Measurements from ENCODE around the gene HAP1.
A peak's percentile ranks its signal among the peaks of the same experiment; 100 is the strongest.
"Not testable (repeated sequence)": the region's sequence is repeated elsewhere in the genome, so short reads cannot be mapped to it uniquely, and the experiment has no call there.

The HAP1 gene

DNA sequence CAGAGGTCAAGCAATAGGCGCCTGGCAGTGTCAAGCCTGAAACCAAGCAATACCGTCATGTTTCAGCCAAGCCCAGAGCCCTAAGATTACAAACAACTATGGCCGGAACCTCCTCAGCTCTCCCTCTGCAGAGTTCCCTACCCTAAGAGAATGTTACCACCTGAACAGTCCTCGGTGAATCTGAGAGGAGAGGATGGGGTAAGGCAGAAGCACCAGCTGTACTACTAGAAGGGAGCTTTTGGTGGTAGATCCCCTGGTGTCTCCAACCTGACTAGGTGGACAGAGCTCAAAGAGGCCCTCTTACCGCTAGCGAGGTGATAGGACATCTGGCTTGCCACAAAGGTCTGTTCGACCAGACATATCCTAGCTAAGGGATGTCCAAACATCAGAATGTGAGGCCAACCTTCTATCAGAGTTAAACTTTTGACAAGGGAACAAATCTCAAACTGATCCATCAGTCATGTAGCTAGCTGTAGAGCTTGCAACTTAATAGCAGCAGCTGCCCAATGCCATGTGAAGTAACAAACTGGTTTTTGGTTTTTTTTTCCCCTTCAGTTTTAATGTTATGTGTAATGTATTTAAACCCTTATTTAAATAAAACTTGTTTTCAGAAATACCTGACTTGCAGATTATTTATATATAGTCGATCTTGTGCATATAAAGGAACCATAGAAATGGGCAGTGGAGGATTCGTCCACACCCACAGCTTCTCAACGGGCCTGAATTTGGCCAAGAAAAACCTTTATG is 43.2 kb downstream of the HAP1 start:
- no peak for DNase-seq (ENCODE audit: low read depth, low spot score)

DNA sequence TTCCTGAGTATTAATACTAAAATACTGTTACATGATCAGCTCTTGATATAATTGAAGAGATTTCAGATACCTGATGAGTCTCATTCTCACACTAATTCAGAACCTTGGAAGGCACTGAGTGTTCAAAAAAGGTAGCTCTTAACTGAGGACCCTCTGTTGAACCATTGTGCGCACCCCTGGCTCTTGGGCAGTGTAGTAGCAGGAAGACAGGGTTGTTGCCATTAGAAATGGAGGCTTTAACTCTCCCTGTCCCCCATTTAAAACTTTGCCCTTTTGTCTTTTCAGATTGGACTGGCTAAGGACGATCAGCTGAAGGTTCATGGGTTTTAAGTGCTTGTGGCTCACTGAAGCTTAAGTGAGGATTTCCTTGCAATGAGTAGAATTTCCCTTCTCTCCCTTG is 43.9 kb downstream of the HAP1 start:
- DNase-seq (ENCODE audit: low read depth, low spot score), result no peak

DNA sequence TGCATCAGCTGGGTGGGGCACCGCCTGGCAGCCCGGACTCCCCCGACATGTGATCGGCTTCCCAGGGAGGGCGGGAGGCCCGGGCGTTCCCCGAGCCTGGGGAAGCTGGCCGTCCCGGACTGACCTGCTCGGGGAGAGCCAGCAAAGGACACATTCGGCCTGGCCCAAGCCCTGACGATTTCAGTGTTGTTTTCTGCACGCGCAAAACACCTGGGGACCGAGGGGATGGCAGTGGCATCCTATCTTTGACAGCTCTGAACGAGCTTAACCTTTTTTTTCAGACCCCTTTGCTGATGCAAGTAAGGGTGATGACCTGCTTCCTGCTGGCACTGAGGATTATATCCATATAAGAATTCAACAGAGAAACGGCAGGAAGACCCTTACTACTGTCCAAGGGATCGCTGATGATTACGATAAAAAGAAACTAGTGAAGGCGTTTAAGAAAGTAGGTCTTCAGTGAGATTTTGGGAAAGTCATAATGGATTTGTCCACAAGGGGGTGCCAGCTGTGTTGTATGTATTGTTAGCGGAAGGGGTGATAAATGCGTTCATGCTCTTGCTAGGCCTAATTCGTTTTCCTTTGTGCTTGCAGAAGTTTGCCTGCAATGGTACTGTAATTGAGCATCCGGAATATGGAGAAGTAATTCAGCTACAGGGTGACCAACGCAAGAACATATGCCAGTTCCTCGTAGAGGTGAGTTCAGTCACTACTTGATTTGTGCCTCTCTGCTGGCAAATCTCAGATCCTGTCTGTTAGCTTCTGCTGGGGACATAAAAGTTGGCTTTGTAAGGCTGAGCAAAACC is 44.7 kb downstream of the HAP1 start:
- peak; percentile 69 for DNase-seq (ENCODE audit: low read depth, low spot score)

DNA sequence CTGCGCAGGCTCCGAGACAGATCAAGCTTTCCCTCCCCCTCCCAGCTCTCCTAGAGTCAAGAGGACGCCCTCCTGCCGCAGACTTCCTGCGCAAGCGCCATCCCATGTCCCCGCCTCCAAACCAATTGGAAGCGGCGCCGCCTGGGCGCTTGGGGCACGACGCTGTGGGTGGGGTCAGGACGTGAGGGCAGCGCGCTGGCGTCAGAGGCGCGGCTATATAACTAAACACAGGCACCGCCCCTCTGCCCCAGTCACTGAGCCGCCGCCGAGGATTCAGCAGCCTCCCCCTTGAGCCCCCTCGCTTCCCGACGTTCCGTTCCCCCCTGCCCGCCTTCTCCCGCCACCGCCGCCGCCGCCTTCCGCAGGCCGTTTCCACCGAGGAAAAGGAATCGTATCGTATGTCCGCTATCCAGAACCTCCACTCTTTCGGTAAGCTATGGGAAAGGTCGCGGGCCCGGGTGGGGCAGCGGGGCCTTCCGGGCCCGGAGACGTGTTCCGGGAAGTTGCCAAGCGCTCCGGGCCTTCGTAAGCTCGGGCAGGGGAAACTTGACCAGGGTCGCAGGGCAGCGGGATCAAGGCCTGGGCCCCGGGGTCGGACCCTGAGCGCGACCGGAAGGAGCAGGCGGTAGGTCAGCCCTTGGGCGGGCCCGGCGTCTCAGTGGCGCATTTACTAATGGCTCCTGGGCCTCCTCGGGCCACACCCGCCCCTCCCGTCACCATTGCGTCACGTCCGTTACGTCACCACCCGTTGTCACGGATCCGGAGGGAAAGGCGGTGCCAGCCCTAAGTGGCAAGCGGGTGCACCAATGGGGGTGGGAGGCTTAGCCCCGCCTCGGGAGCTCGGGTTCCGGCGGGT is 45.6 kb downstream of the HAP1 start, which contains the start of gene EIF1:
TSS of gene EIF1 (plus strand) at position 245 of the 856 bp plus-strand sequence. CDS start at position 399, 154 bp downstream.
- DNase-seq (ENCODE audit: low read depth, low spot score), result peak; percentile 100

DNA sequence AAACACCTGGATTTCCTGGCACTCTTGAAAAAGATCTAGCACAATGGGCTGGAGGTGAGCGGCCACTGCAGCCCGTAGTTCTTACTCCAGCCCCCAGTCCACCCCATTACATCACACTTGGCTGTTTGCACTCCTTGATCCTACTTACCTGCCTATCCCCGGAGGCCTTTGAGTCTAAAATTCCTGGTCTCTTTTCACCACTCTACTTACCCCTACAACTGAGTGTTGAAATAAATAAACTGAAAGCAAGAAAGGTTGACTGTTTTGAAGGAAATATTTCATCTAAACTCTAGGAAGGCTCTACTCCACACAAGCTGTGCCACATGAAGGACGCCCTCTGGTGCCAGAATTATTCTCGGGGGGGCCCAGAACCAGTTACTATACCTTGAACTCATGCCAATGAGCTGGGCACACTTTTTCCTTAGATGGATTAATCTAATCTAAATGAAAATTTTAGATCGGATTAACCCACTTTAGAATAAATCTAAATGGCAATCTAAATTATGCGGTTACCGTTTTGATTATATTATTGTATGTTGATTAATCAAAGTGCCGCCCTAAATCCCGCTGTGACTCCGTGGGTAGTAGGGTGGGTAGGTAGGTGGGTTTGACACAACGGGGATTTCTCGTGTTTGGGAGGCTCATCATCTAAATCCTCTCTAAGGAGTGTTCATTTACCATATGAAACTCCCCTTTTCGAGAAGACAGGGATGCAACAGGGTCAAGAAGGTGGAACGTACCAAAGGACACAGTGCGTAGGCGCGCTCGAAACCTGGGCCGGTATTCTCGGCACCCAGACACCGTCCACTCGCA is 46.4 kb downstream of the HAP1 start:
- no peak for DNase-seq (ENCODE audit: low read depth, low spot score)

DNA sequence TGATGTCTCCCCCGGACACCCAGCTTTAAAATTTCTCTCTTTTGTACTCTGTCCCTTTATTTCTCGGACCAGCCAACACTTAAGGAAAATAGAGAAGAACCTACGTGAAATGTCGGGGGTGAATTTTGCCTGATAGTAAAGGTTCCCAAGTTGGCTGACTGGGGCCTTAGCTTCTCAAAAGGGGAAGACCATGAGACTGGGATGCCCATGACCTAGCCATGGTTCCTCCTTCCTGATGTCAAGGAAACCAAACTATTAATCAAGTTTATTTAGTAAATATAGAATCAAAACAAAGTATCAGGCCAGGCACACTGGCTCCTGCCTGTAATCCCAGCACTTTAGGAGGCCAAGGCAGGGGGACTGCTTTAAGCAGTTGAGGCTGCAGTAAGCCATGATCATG is 48.2 kb downstream of the HAP1 start:
- DNase-seq (ENCODE audit: low read depth, low spot score), result no peak

DNA sequence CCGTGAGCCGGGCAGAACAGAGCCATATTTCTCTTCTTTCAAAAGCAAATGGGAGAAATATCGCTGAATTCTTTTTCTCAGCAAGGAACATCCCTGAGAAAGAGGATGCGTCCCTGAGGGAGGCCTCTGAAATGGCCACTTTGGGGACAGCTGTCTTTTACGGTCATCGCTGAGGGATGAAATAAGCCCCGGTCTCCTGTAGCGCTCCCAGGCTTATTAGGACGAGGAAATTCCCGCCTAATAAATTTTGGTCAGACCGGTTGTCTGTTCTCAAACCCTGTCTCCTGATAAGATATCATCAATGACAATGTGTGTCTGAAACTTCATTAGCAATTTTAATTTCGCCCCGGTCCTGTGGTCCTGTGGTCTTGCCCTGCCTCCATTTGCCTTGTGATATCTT is 48.7 kb downstream of the HAP1 start:
- not testable (repeated sequence) for DNase-seq (ENCODE audit: low read depth, low spot score)

DNA sequence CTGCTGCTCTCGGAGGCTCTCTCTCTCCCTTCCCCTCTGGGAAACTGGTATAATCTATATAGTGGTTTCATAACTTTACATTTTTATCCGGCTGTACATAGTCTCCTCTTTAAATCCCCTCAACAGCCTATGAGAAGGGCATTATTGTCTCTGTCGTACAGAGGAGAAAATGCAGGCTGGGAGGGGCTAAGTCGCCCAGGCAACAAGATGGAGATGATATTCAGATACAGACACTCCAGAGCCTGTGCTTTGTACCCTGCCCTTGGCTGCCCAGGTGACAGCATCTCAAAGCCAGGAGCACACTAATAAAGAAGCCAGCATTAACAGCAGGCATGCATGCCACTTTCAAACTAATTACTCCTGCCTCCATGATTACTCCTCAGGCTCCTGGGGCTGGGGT is 50.4 kb downstream of the HAP1 start:
- DNase-seq (ENCODE audit: low read depth, low spot score), result no peak

DNA sequence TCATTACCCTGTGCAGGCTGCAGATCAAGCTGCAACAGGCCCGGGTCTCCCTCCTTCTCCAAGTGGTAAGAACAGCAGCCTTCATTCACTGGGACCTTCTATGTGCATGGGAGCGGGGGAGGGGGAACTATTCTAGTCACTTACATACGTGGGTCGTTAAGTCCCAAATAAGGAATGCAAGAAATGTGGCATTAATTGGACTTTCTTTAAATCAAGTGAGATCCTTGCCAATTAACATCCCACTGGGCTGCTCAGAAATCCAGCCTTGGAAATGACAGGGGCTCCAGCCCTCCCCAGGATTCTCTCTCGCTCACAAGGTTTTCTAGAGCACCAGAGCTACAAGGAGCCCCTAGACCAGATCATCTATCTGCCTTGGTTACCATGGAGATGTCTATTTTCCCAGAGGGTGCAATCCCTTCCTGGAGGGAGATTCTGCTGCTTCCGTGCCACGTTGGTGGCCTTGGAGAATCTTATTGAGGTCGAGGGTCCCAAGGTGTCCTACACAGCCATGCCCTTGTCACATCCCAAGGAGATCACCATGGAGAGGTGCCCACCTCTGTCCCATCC is 50.9 kb downstream of the HAP1 start:
- no peak for DNase-seq (ENCODE audit: low read depth, low spot score)

DNA sequence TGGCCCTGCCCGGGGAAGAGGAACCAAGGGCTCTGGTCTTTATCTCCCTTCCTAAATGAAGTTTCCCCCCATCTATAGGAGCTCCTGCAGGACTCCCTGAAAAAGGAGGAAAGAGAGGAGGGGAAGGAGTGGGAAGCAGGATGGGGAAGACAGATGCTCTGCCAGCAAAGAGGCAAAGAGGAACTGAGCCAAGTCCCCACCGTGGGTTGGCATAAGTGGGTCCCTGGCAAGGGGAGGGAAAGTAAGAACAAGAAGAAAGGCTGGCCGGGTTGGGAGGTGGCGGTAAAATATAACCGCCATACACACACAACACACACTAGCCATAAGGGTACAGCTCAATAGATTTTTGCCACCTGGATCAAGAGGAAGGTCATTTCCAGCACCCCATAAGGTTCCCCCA is 51.8 kb downstream of the HAP1 start:
- no peak for DNase-seq (ENCODE audit: low read depth, low spot score)

DNA sequence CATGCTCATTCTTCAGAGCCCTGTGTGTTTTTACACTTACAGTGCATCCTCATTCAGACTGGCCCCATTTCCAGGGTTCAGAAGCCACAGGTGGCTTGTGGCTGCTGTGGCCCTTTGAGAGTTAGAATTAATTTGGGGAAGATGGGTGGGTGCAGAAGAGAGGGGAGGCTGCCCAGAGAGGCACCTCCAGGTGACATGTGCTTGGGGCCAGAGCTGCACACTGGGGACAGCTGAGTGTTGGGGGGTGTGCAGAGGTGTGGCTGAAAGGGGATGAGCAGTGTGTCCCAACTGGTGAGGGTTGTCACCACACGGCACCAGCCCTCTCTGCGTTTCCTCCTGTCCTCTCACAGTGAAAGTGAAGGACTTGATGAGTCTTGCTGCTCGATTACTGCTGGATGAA is 52.7 kb downstream of the HAP1 start:
- DNase-seq (ENCODE audit: low read depth, low spot score), result no peak

DNA sequence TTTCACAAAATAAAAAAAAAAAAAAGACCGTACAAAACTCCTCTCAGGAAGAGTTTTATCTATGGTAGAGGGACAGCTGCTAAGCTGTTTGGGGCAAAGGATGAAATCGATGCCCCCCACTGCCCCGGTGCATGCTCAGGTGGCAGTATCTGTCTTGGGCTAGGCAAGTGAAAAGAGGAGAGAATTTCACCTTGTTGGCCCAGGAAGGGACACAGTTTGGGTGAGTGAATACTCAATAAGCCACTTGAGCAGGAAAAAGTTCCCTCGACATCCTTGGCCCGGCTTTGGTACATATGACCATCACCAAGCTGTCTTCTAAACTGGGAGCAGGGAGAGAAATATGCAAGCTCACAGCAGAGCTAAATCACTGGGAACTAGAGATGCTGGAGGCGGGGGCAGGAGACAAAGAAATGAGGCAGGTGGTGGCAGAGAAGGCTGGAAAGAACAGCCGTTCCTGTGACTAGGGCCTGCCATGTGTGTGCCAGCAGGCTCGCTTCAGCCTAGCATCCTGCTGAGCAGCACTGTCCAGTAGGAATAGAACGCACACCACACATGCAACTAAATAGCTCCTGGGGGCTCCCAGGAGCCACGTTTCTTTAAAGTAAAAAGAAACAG is 53.9 kb downstream of the HAP1 start:
- DNase-seq (ENCODE audit: low read depth, low spot score), result no peak

DNA sequence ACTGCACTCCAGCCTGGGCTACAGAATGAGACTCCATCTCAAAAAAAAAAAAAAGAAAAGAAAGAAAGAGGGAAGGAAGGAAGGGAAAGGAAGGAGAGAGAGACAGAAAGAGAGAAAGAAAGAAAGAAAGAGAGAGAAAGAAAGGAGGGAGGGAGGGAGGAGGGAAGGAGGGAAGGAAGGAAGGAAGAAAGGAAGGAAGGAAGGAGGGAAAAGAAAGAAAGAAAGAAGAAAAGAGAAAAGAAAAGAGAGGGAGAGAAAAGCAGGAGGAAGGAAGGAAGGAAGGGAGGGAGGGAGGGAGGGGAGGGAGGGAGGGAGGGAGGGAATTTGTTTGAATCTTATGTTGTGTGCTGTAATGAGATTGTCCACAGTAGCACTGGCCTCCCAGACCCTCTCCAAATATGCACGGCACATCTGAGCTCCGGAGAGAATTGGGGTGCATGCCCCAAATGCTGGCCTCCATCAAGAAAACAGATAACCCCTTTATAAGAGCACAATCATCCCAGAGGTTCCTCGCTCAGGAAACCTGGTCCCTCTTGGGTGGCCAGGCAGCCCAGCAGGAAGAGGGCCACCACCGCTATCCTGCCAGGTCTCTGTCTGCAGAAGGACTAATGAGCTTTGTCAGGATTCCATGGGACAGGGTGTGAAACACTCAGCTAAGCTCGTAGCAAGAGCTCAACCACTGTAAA is 54.6 kb downstream of the HAP1 start:
- DNase-seq (ENCODE audit: low read depth, low spot score), result no peak

DNA sequence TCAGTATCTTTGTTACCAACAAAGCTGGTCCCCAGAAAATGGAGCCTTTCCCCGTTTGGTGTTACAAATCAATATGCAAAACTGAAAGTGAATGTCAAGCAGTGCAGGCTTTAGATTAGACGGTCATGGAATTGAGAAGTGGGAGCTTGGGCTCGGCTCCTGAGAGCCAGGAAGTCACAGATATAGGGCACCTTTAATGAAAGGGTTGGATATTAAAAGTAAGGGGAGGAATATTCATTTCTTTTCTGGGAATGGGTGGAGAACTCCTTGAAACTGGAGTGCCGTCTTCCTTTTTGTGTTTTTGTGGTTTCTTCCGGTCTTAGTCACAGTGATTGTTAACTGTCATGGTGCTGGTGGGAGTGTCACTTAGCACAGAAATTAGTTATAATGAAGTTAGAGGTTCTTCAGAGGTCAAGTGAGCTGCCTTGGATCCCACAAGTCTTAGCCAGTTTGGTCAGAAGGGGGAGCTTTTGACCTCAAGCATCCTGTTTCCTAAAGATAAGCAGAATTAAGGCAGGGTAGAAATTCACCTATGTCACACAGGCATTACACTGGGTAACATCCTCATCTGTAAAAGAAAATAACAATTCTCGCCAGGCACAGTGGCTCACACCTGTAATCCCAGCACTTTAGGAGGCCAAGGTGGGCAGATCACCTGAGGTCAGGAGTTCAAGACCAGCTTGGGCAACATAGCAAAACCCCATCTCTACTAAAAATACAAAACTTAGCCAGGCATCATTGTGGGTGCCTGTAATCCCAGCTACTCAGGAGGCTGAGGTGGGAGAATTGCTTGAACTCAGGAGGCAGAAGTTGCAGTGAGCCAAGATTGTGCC is 55.3 kb downstream of the HAP1 start:
- no peak for DNase-seq (ENCODE audit: low read depth, low spot score)

DNA sequence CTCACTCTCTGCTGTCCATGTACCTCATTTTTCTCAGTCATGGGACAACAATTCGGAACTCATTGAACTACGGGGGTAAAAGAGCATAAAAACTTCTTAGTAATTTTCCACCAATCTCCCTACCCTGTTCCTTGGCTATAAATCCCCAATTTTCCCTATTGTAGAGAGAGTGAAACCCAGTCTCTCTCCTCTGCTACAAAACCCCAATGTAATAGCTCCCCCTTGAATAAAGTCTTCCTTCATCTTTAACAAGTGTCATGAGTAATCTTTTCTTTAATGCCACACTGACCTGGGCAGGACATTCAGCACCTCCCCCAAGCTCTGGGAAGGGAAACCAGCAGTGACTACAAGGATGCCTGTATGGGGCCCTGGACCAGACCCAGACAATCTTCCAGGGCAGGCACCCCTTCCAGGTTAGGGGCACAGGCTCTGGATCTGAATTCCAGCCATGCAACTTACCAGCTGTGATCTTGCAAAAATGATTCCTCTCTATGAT is 56.0 kb downstream of the HAP1 start:
- no peak for DNase-seq (ENCODE audit: low read depth, low spot score)

DNA sequence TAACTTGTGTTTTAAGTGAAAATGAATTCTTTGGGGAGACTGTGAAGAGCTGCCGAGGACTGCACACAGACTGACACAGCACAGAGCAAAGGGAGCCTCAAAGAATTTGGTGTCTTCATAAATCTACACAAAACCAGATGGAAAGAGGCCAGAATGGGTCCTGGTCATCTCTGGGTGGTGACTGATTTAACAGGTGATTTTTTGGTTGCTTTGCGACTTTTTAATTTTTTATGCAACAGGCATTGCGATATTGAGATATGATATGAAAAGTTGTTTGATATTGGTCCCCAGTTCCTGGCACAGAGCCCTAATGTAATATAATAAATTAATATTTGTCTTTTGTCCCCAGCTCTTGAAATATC is 58.4 kb downstream of the HAP1 start:
- DNase-seq (ENCODE audit: low read depth, low spot score), result no peak

DNA sequence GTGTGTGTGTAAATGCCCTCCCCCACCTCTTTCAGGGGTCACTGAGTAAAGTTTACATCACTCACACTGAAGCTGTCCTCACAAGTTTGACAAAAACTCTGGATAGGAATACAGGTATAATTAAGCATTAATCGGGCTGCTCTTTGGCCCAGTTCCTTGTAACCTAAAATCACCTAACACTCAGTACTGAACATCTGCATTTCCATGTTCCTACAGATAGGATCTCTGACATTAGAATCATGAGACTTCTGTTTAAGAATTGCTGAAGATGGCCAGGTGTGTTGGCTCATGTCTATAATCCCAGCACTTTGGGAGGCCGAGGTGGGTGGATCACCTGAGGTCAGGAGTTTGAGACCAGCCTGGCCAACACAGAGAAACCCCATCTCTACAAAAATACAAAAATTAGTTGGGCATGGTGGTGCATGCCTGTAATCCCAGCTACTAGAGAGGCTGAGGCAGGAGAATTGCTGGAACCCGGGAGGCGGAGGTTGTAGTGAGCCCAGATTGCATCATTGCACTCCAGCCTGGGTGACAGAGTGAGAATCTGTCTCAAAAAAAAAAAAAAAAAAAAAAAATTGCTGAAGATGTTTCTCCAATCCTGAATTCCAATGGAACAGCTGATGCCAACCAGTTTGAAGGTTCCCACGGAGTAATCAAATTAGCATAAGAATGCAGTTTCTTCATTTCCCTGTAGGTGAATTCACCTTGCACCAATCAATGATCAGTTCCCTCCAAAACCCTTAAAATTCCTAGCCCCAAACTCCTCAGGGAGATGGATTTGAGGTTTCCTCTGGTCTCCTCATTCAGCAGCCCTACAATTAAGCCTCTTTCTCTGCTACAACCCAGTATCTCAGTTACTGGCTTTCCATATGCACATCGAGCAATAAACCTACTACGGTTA is 59.0 kb downstream of the HAP1 start:
- not testable (repeated sequence) for DNase-seq (ENCODE audit: low read depth, low spot score)
